ENCODE results near the gene GHR.

- TF ChIP-seq POLR2A (IDR thresholded peaks at IDR 0.05) (no peak), CTCF (IDR thresholded peaks at IDR 0.05) (no peak)
These were observed 71.2 kb downstream of the GHR start for GRCh38 chr5:42494414-42494813.
